Fibroblast of peridontal ligament (primary cell): ENCODE measurements around the gene HRCT1.
"Not testable (repeated sequence)": the region's sequence is repeated elsewhere in the genome, so short reads cannot be mapped to it uniquely, and the experiment has no call there.

Experiments
- DNase-seq: peaks from one replicate; pipeline ENCODE4 v3.0.0-alpha.2; 2010; ENCODE audit errors: extremely low read depth

The HRCT1 gene

GRCh38 chr9:35905912-35906679 is at the start of gene HRCT1:
TSS of gene HRCT1 (plus strand) at chr9:35906202. CDS start at chr9:35906288, 86 bp downstream.
- peak; percentile 93 for DNase-seq

GRCh38 chr9:35856206-35856605 is 49.8 kb upstream of the HRCT1 start:
- DNase-seq = no peak

GRCh38 chr9:35856882-35857281 is 49.1 kb upstream of the HRCT1 start:
- no peak for DNase-seq

GRCh38 chr9:35858458-35858857 is 47.5 kb upstream of the HRCT1 start:
- DNase-seq = no peak

GRCh38 chr9:35859310-35859989 is 46.6 kb upstream of the HRCT1 start:
- peak; percentile 31 for DNase-seq

- peak; percentile 8 for DNase-seq
These were observed 46.0 kb upstream of the HRCT1 start for GRCh38 chr9:35859990-35860339.

GRCh38 chr9:35861161-35861897 is 44.7 kb upstream of the HRCT1 start:
- no peak for DNase-seq

- DNase-seq = no peak
These were observed 43.7 kb upstream of the HRCT1 start for GRCh38 chr9:35862328-35862727.

- DNase-seq = no peak
These were observed 42.4 kb upstream of the HRCT1 start for GRCh38 chr9:35863583-35863982.

- DNase-seq = no peak
These were observed 41.2 kb upstream of the HRCT1 start for GRCh38 chr9:35864695-35865255.

- no peak for DNase-seq
These were observed 38.5 kb upstream of the HRCT1 start for GRCh38 chr9:35867538-35867937.

- DNase-seq = no peak
These were observed 37.1 kb upstream of the HRCT1 start for GRCh38 chr9:35868933-35869332.

GRCh38 chr9:35869621-35870216 is 36.3 kb upstream of the HRCT1 start:
- DNase-seq = no peak

GRCh38 chr9:35870351-35870923 is 35.6 kb upstream of the HRCT1 start, which contains the start of gene OR13J1:
TSS of gene OR13J1 (minus strand) at chr9:35870401. CDS start at chr9:35870401, 0 bp downstream.
- no peak for DNase-seq

- DNase-seq = no peak
These were observed 34.5 kb upstream of the HRCT1 start for GRCh38 chr9:35871545-35871944.

GRCh38 chr9:35872505-35872904 is 33.5 kb upstream of the HRCT1 start:
- DNase-seq = no peak

- DNase-seq = peak; percentile 79
These were observed 23.6 kb upstream of the HRCT1 start for GRCh38 chr9:35882263-35882848.

- DNase-seq = peak; percentile 59
These were observed 23.0 kb upstream of the HRCT1 start for GRCh38 chr9:35882996-35883395.

GRCh38 chr9:35884908-35885307 is 21.1 kb upstream of the HRCT1 start:
- not testable (repeated sequence) for DNase-seq

GRCh38 chr9:35891646-35892045 is 14.4 kb upstream of the HRCT1 start:
- peak; percentile 45 for DNase-seq

GRCh38 chr9:35892051-35892450 is 14.0 kb upstream of the HRCT1 start:
- no peak for DNase-seq
